Naive thymus-derived CD8-positive, alpha-beta T cell (primary cell): ENCODE measurements around the gene UNC93B1. TPM values are rescaled to one million over a fixed set of nuclear protein-coding genes. Genes with fewer than 3 reads are reported as not detected.

ENCODE experiments used
- ATAC-seq, 2 donors: fragments of 150-1000 bp; cut with Tn5 transposase in 1 of 2; sonication (Bioruptor Pico), chemical (Tn5 transposase) in 1 of 2; 1 replicate in 1 of 2; 2 replicates in 1 of 2; pipeline ENCODE4 v1.10.0; 2021; ENCODE audit warnings: mild to moderate bottlenecking in 2 of 2, moderate library complexity in 2 of 2
- POLR2A ChIA-PET: fragments of 350-600 bp; sonication (Branson Sonifier 250); formaldehyde crosslinking; loops from one replicate; lab custom pipeline; 2021; ENCODE audit warnings: antibody characterized with exemption; lab: Charles Lee
- DNase-seq, 10 donors: peaks; one replicate each; pipeline versions ENCODE4 v3.0.0 to v3.0.0-alpha.2; 2020 to 2022
- H3K27ac Mint-ChIP-seq, 10 donors: one replicate each; pipeline ENCODE4 v1.8.0; 2020 to 2022; ENCODE audit warnings: mild to moderate bottlenecking in 10 of 10, mixed read lengths in 10 of 10, moderate library complexity in 4 of 10, inconsistent platforms in 1 of 10
- H3K27me3 Mint-ChIP-seq, 5 donors: one replicate each; pipeline ENCODE4 v1.8.0; 2021 to 2022; ENCODE audit warnings: mixed read lengths in 5 of 5
- H3K36me3 Mint-ChIP-seq, 3 donors: one replicate each; pipeline ENCODE4 v1.8.0; 2020 to 2022; ENCODE audit warnings: mixed read lengths in 3 of 3, mild to moderate bottlenecking in 2 of 3, inconsistent platforms in 1 of 3
- H3K4me1 Mint-ChIP-seq, 4 donors: one replicate each; pipeline ENCODE4 v1.8.0; 2021 to 2022; ENCODE audit warnings: mixed read lengths in 4 of 4
- H3K4me3 Mint-ChIP-seq, 10 donors: one replicate each; pipeline ENCODE4 v1.8.0; 2020 to 2022; ENCODE audit warnings: mild to moderate bottlenecking in 10 of 10, mixed read lengths in 10 of 10, moderate library complexity in 6 of 10, inconsistent platforms in 1 of 10
- H3K9me3 Mint-ChIP-seq, 9 donors: one replicate each; pipeline ENCODE4 v1.8.0; 2020 to 2022; ENCODE audit warnings: mixed read lengths in 9 of 9, mild to moderate bottlenecking in 3 of 9, inconsistent platforms in 1 of 9, moderate library complexity in 1 of 9
- polyA plus RNA-seq, 3 donors: library from polyadenylated mRNA; unstranded; fragments of 300-500 nt; fragmentation: Illumina TruSeq; gene quantifications; one replicate each; pipeline ENCODE4 v1.2.3, GENCODE V29; 2021
- total RNA-seq, 8 experiments: library from RNA in 2 of 8; stranded (reverse) in 2 of 8; gene quantifications; one replicate each; pipeline ENCODE4 v1.2.3 and lab custom pipeline; 2021 to 2026

UNC93B1 gene
- total and polyA plus RNA-seq, 5 experiments from 2014 or later = 8.9 to 17.4 (median 11.0) TPM

DNA sequence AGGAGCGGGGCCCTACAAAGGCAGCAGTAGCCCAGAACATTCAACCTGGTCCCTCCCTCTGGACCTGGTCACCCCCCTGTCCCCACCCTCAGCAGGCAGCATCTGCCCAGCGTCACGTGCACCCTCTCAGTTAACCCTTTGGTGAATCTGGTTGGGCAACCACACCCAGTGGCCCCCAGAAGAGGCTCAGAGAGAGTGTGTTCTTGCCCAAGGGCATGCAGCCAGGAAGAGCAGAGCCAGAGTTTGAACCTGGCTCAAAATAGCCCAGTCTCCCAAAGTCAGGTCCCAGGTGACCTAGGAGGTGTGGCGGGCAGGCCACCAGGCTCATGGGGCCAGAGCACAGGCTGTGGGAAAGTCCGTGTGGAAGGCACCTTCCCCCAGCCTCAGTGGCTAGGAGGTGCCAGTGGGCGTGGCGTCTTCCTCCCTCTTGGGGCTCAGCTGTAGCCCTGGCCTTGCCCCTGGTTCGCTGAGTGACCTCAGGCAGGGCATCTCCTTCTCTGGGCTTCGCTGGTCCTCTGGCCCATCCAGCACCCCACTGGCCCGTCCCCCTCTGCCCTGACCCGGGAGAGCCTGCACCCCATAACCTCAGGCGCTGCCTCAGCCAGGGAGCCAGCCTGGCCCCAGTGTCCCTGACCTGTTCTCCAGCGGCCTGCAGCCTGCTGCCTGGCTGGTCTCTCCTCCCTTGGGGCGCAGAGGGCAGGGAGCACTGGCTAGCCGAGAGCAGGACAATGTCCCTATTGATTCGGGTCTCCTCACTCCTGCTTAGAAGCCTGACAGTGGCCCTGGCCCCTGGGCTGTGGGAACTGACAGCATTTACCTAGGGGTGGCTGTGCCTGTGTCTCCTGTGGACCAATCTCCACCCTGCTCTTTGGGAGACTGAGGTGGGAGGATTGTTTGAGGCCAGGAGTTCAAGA lies 13.3 kb upstream of the UNC93B1 start:
- Mint-ChIP-seq H3K27me3 (peaks cover 0 to 5% (median 0%) of the 10 kb centered on the region in 5 donors), H3K4me1 (no peaks in the 10 kb centered on the region)

DNA sequence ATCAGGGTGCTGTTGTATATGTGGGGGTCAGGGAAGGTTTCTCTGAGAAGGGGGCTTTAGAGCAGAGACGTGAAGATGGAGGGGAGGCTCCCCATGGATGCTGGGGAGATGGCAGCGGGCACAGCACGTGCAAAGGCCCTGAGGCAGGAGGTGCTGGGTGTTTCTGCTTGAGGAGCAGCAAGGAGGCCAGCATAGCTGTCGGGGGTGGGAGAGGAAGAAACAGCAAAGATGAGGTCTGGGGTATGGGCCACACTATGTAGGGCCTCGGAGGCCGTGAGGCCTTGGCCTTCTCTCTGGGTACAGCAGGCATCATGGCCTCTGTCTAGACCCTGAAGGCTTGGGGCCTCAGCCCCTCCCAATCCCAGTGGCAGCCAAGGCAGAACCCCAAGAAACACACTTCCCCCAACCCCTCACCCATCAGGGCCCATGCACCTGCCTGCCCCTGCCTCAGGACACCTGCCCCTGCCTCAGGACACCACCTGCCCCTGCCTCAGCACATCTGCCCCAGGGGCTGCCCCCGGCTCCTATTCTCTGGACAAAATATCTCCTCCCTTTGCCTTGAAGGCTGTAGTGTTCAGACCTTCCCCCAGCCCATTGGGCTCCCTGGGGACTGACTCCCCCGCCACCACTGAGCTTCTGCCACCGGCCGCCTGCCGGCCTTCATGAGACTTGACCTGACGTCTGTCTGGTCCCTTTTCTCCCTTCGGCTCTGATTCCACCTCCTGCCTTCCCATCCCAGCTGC lies 12.4 kb upstream of the UNC93B1 start:
- Mint-ChIP-seq H3K27me3 (peaks cover 0 to 8% (median 0%) of the 10 kb centered on the region in 5 donors), H3K9me3 (no peaks in the 10 kb centered on the region), H3K27ac (no peak overlapping the region), H3K4me1 (peaks cover 0 to 2% (median 0%) of the 10 kb centered on the region in 4 donors), H3K36me3 (no peaks in the 10 kb centered on the region), H3K4me3 (no peak overlapping the region)
- POLR2A ChIA-PET = no interaction called here
- DNase-seq (no peak), ATAC-seq (no peak)

More for the DNA sequence above, 13.3 kb upstream of the UNC93B1 start:
- POLR2A ChIA-PET = no interaction called here
- ATAC-seq = no peak
- Mint-ChIP-seq H3K4me3 (no peak overlapping the region), H3K27ac (no peak overlapping the region), H3K9me3 (no peaks in the 10 kb centered on the region), H3K36me3 (no peaks in the 10 kb centered on the region)
- DNase-seq = no peak

DNA sequence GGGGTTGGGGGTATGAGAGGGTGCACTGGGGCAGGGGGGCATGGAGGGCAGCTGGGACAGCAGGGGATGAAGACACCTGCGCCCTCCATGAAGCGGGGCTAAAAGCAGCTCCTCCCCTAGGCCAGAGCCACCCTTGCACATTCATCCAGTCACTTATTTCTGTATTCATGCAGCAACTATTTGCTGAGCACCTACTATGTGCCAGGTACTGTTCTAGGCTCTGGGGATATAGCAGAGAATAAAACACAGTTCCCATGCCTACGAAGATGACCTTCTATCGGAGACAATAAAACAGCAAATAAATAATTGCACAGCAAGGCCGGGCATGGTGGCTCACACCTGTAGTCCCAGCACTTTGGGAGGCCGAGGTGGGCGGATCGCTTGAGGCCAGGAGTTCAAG lies 11.6 kb upstream of the UNC93B1 start:
- POLR2A ChIA-PET = no interaction called here
- DNase-seq (no peak), ATAC-seq (no peak)
- H3K36me3 Mint-ChIP-seq = no peaks in the 10 kb centered on the region
- no peak overlapping the region for H3K27ac Mint-ChIP-seq
- peaks cover 0 to 9% (median 0%) of the 10 kb centered on the region in 4 donors for H3K4me1 Mint-ChIP-seq
- H3K9me3 Mint-ChIP-seq = no peaks in the 10 kb centered on the region
- peaks cover 0 to 10% (median 0%) of the 10 kb centered on the region in 5 donors for H3K27me3 Mint-ChIP-seq
- no peak overlapping the region for H3K4me3 Mint-ChIP-seq

DNA sequence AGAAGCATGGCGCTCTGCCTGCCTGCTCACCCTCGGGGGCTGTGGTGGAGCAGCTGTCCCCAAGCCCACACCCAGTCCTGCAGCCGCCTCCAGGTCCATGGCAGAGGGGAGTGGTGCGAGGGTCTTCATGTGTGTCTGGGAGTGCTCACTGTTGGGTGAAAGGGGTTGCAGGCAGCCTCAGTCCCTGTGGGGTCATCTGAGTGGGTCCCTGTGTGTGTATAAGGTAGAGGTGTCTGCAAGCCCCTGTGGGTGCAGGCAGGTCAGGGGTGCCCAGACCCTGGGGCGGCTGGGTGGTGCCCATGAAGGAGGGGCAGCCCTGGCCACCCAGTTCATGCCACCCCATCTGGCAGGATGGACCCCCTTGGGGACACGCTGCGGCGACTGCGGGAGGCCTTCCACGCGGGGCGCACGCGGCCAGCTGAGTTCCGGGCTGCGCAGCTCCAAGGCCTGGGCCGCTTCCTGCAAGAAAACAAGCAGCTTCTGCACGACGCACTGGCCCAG lies 11.1 kb upstream of the UNC93B1 start:
- H3K9me3 Mint-ChIP-seq = no peaks in the 10 kb centered on the region
- POLR2A ChIA-PET = no interaction called here
- H3K27me3 Mint-ChIP-seq = peaks cover 0 to 10% (median 0%) of the 10 kb centered on the region in 5 donors
- DNase-seq = no peak
- H3K4me3 Mint-ChIP-seq = no peak overlapping the region
- H3K4me1 Mint-ChIP-seq = peaks cover 0 to 14% (median 3%) of the 10 kb centered on the region in 4 donors
- no peaks in the 10 kb centered on the region for H3K36me3 Mint-ChIP-seq
- no peak overlapping the region for H3K27ac Mint-ChIP-seq
- no peak for ATAC-seq

DNA sequence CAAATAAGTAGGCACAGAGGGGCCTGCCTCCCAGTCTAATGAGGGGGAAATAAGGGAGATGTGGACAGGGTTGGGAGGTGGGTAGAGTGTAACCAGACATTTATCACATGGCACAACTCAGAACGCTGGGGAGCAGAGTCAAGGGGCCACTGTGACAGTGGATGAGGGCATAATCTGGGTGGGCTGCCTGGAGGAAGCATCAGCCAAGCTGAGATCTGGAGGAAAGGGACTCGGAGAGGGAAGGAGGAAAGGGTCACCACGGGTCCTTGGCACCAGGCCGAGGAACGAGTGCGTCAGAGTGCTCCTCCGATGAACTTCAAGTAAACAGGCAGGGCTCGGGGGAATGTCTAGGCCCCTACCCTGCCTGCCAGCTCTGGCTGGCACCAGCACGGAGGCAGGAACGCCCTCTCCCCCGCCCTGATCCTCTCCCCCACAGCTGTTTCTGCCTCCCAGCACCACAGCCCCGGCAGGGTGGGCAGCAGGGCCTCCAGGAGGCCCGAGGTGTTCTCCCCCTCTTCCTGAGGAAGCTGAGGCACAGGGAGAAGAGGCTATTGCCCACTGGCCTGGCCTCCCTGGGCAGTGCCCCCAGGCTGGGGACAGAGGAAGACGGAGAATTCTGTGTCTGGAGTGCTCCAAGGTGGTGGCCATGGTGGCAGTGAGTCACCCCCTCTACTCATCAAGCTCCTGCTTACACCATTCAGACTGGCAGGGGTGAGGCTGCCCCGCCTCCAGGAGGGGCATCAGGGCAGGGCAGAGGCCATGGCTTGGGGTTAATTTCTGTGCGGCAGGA lies 10.5 kb upstream of the UNC93B1 start:
- no peak overlapping the region for H3K4me3 Mint-ChIP-seq
- DNase-seq (no peak), ATAC-seq (peak in 1 of 2 donors; percentile 25)
- peak overlapping the region in 1 of 10 donors; percentile 62 for H3K27ac Mint-ChIP-seq
- peaks cover 0 to 10% (median 1%) of the 10 kb centered on the region in 5 donors for H3K27me3 Mint-ChIP-seq
- H3K36me3 Mint-ChIP-seq = no peaks in the 10 kb centered on the region
- H3K4me1 Mint-ChIP-seq = peaks cover 0 to 20% (median 7%) of the 10 kb centered on the region in 4 donors
- H3K9me3 Mint-ChIP-seq = no peaks in the 10 kb centered on the region
- POLR2A ChIA-PET = no interaction called here

DNA sequence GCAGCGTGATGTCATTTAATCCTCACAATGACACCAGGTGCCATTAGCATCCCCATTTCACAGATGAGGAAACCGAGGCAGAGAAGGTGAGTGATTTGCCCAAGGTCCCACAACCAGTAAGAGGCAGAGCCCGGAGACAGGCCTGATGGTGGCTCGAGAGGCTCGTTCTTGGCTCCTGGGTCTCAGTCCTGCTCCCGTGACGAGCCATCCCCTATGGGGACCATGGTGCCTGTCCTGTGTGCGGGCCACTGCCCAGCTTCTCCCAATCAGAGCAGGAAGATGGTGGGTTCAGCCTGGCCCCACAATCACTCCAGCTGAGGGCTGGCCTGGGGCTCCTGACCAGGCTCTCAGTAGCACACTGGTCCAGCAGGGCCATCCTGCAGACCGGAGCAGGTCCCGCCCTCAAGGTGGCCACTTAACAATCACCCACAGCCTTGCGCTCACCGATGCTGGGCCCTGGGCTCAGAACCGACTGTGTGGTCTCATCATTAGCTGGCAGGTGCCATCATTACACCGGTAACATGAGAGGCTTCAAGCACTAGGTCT lies 9.8 kb upstream of the UNC93B1 start:
- POLR2A ChIA-PET = no interaction called here
- peaks cover 0 to 12% (median 1%) of the 10 kb centered on the region in 5 donors for H3K27me3 Mint-ChIP-seq
- no peak overlapping the region for H3K4me3 Mint-ChIP-seq
- peaks cover 5 to 26% (median 13%) of the 10 kb centered on the region in 4 donors for H3K4me1 Mint-ChIP-seq
- DNase-seq = no peak
- no peak overlapping the region for H3K27ac Mint-ChIP-seq
- H3K9me3 Mint-ChIP-seq = no peaks in the 10 kb centered on the region
- H3K36me3 Mint-ChIP-seq = no peaks in the 10 kb centered on the region
- ATAC-seq = no peak

DNA sequence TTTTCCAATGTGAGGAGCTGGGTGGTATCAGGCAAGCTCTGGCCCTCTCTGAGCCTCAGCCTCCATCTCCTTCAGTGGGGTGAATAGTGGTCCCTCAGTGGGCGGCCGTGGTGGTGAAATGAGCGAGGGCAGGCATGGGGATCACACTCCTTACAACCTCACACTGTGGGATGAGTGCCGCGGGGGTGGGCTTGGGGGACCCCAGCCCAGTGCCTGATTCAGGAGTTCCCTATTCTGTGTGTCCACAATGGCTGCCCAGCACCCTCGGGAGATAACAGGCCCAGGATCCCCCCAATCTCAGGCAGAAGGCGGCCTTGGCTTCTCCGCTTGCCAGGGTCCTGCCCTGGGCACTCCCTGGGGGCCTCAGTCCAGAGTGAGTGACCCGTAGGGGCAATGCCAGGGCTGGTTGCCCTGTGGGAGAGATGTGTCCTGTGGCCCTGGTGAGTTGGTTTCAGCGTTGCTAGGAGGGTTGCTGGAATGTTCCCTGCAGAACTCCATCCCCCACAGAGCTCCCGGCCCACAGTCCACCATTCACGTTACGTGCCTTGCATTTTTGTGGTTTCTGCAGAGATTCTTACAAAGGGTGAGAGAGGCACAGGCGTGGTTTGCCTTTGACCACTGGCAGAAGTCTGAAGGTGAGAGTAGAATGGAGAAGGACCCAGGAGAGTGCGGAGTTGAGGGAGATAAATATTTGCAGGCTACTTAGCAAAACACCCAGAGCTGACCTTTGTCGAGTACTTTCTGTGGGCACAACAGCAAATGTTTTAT lies 9.1 kb upstream of the UNC93B1 start:
- peaks cover 5 to 26% (median 14%) of the 10 kb centered on the region in 4 donors for H3K4me1 Mint-ChIP-seq
- no peak overlapping the region for H3K27ac Mint-ChIP-seq
- H3K36me3 Mint-ChIP-seq = no peaks in the 10 kb centered on the region
- ATAC-seq (no peak), DNase-seq (no peak)
- no peak overlapping the region for H3K4me3 Mint-ChIP-seq
- H3K27me3 Mint-ChIP-seq = peaks cover 0 to 12% (median 1%) of the 10 kb centered on the region in 5 donors
- H3K9me3 Mint-ChIP-seq = no peaks in the 10 kb centered on the region
- POLR2A ChIA-PET = no interaction called here

DNA sequence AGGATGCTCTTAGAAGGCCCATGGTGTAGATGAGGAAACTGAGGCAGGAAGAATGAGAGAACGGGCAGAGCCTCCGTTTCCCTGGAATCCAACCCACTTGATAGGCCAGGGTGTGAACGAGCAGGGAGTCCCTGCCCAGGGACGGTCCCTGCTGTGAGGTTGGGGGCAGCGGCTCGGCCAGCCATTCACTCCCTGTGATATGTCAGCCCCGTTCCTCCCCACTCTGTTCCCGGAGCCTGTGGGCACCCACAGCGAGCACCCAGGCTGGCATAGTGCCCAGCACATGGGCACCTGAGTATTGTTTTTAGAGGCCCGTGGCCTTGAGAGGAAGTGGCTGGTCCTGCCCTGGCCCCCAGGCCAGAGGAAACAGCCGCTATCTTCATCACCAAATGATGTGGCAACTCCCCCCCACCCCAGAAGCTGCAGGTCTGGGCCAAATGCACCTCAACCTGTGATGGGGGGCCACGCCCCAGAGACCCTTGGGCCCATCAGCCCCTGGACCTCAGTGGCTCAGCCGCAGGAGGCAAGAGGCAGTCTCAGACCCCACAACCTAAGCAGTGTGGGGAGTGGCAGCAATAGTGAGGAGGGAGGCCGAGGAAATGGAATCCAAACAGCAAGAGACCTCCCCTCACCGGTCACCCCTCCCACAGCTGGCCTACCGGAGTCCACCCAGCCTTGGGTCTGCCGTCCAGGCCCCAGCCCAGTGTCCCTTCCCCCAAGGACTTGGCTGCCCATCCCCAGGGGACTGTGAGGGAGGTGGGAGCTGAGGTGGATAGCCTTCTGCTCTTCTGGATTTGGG lies 8.3 kb upstream of the UNC93B1 start:
- Mint-ChIP-seq H3K4me1 (peaks cover 5 to 26% (median 14%) of the 10 kb centered on the region in 4 donors), H3K27ac (no peak overlapping the region), H3K27me3 (peaks cover 0 to 12% (median 1%) of the 10 kb centered on the region in 5 donors), H3K36me3 (no peaks in the 10 kb centered on the region), H3K4me3 (no peak overlapping the region), H3K9me3 (no peaks in the 10 kb centered on the region)
- DNase-seq (no peak), ATAC-seq (no peak)
- POLR2A ChIA-PET = no interaction called here

DNA sequence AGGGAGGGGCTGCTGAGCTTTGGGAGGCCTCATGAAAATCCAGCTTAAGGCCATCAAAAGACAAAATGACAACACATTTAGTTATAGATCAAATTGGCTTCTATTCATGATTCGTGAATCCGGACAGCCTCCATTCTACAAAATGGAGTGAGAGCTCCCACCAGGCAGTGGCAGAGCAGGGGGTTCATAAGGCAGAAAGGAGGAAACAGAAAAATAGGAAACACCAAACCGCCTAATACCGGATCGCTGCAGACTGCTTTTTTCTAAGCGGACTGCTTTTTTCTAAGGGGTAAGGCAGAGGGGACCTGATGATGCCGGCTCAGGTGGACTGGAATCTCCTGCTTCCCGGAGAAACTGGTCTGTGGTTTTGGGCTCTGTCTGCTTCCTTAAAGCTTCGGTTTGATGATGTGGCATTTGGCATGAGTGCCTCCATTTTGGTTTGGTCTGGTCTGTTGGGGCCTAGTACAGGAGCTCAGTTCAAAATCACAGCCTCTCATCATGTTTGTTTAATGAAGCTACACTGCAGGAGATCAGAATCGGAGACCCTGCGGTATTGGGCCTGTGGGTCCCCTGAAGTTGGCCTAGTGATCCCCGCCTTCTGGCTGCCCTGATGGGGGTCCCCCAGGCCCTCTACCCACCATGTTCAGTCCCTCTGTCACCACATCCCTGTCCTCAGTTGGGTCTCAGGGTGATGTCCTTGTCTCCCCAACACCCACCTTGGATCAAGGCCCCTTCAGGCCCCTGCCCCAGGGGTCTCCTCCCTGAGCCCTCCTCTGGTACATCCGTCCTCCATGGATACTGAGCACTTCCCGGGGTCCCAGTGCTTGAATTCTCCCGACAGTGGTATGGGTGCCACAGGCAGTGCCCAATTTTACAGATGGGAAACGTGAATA lies 7.4 kb upstream of the UNC93B1 start:
- Mint-ChIP-seq H3K4me1 (peaks cover 5 to 29% (median 14%) of the 10 kb centered on the region in 4 donors), H3K27ac (peak overlapping the region in 3 of 10 donors; percentile 26 to 82 (median 59)), H3K36me3 (no peaks in the 10 kb centered on the region), H3K27me3 (peaks cover 0 to 12% (median 1%) of the 10 kb centered on the region in 5 donors), H3K4me3 (peak overlapping the region in 1 of 10 donors; percentile 42), H3K9me3 (no peaks in the 10 kb centered on the region)
- ATAC-seq (no peak), DNase-seq (no peak)
- POLR2A ChIA-PET = no interaction called here
